Gastroesophageal sphincter (tissue), 4 donors: ENCODE measurements around the gene ADORA1. TPM values are rescaled to one million over a fixed set of nuclear protein-coding genes. Genes with fewer than 3 reads are reported as not detected.

Experiments used
- ATAC-seq: fragments of 150-250 bp; one replicate; pipeline ENCODE4 v1.9.1; 2016; ENCODE audit warnings: mild to moderate bottlenecking, moderate library complexity
- H3K27ac ChIP-seq, 4 donors: fragments of 200-600 bp; sonication (generic) in 3 of 4; 1 replicate in 3 of 4; 2 replicates in 1 of 4; pipeline ENCODE4 v1.5.1; 2016 to 2019
- H3K27me3 ChIP-seq: fragments of 200-600 bp; sonication (generic); one replicate; pipeline ENCODE4 v1.5.1; 2019
- H3K36me3 ChIP-seq, 2 donors: fragments of 200-600 bp; sonication (generic); one replicate each; pipeline ENCODE4 v1.5.1; 2019; ENCODE audit warnings: control low read depth in 1 of 2
- H3K4me1 ChIP-seq, 3 donors: fragments of 200-600 bp; sonication (generic); 1 replicate in 2 of 3; 2 replicates in 1 of 3; pipeline ENCODE4 v1.5.1; 2016 to 2019; ENCODE audit warnings: control low read depth in 2 of 3
- H3K4me3 ChIP-seq, 2 donors: fragments of 200-600 bp; sonication (generic); one replicate each; pipeline ENCODE4 v1.5.1; 2019; ENCODE audit warnings: mild to moderate bottlenecking in 1 of 2, moderate library complexity in 1 of 2
- H3K9me3 ChIP-seq, 3 donors: fragments of 200-600 bp; sonication (generic); one replicate each; pipeline ENCODE4 v1.5.1; 2017 to 2019; ENCODE audit warnings: control low read depth in 2 of 3
- EP300 ChIP-seq: sonication (generic); formaldehyde crosslinking; IDR thresholded peaks from one replicate; pipeline ENCODE4 v1.6.1; 2017; ENCODE audit warnings: antibody characterized with exemption, mild to moderate bottlenecking
- POLR2A ChIP-seq, 2 donors: fragments of 450-650 bp; IDR thresholded peaks; one replicate each; pipeline ENCODE4 v1.6.1; 2017; ENCODE audit warnings: antibody characterized with exemption in 2 of 2, mild to moderate bottlenecking in 2 of 2, moderate library complexity in 1 of 2
- POLR2AphosphoS5 ChIP-seq: sonication (generic); formaldehyde crosslinking; IDR thresholded peaks from one replicate; pipeline ENCODE4 v1.6.1; 2017; ENCODE audit warnings: antibody characterized with exemption
- WGBS, 2 donors: methylation state at CpG; one replicate each; pipeline ENCODE4 v1.1.5; 2018; ENCODE audit warnings: low coverage in 1 of 2; 5-methylcytosine and 5-hydroxymethylcytosine counted together
- total RNA-seq, 4 donors: library from RNA; depleted of rRNA; stranded (reverse); fragments of >200 nt; gene quantifications; one replicate each; pipeline ENCODE4 v1.1.0, GENCODE V29; 2016
- TF ChIP-seq, protein P1 (sequence below), 4 experiments: fragments of 200-600 bp in 2 of 4; fragments of 450-650 bp in 2 of 4; sonication (generic) in 1 of 4; IDR thresholded peaks; one replicate each; pipeline ENCODE4 v1.5.1; 2017 to 2019; ENCODE audit warnings: antibody characterized with exemption in 4 of 4, mild to moderate bottlenecking in 2 of 4, moderate library complexity in 2 of 4

The ADORA1 gene
- total RNA-seq, 4 donors from 2014 or later, result 0.16 to 2.7 (median 0.33) TPM

DNA sequence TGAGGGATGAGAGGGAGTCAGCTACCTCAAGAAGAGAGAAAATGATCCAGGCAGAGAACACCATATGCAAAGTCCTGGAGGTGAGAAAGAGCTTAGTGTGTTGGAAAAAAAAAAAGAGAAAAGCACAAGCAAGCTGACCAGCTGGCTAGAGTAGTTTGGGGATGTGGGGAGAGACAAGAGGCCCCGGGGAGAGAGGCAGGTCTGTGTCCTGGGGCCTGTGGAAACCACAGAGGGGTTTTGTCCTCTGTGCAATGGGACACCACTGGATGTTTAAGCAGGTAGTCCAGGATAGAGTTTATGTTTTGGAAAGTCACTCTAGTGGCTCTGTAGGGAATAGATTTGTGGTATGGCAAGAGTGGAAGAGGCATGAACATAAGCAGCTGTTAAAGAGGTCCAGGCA lies 73.4 kb downstream of the ADORA1 start:
- ATAC-seq, result no peak
- H3K4me3 ChIP-seq, result no peak overlapping the region
- H3K27ac ChIP-seq, result peak overlapping the region in 3 of 4 donors; percentile 62 to 71 (median 70)
- 73 to 100% methylated on average over 1 of the region's 1 CpG for WGBS, 2 donors
- H3K4me1 ChIP-seq, result peaks cover 0 to 27% (median 18%) of the 10 kb centered on the region in 3 donors
- no peaks in the 10 kb centered on the region for H3K9me3 ChIP-seq
- TF ChIP-seq POLR2AphosphoS5 (no peak), POLR2A (IDR thresholded peaks at IDR 0.05) (no peak), EP300 (no peak)
- TF ChIP-seq, protein P1, sequence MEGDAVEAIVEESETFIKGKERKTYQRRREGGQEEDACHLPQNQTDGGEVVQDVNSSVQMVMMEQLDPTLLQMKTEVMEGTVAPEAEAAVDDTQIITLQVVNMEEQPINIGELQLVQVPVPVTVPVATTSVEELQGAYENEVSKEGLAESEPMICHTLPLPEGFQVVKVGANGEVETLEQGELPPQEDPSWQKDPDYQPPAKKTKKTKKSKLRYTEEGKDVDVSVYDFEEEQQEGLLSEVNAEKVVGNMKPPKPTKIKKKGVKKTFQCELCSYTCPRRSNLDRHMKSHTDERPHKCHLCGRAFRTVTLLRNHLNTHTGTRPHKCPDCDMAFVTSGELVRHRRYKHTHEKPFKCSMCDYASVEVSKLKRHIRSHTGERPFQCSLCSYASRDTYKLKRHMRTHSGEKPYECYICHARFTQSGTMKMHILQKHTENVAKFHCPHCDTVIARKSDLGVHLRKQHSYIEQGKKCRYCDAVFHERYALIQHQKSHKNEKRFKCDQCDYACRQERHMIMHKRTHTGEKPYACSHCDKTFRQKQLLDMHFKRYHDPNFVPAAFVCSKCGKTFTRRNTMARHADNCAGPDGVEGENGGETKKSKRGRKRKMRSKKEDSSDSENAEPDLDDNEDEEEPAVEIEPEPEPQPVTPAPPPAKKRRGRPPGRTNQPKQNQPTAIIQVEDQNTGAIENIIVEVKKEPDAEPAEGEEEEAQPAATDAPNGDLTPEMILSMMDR (IDR thresholded peaks at IDR 0.05), result no peak
- H3K36me3 ChIP-seq, result no peaks in the 10 kb centered on the region
- H3K27me3 ChIP-seq, result no peaks in the 10 kb centered on the region

DNA sequence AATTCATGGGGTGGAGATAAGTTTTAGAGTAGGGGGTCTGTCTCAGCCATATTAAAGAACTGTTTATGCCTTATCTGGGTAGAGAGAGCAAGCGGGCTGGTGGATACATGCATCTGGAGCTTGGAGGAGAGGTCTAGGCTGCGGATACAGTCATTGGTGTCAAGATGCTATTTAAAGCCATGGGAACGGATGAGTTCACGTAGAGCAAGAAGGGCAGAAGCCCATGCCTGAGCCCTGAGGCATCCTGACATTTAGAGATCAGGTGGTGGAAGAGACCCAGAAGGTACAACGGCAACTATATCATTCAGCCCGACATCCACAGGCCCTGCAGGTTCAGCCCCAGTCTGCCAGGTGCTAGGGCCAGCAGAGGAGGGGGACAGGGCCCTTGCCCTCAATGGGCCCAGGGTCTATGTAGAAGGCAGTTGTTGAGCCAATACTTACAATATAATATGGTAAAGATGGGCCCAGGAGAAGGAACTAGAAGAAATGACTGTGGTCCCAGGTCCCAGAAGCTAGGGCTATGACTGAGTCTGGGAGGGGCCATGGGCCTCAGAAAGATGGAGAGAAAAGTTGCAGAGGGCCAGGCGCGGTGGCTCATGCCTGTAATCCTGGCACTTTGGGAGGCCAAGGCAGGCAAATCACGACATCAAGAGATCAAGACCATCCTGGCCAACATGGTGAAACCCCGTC lies 74.1 kb downstream of the ADORA1 start:
- Histone ChIP-seq H3K27ac (peak overlapping the region in 3 of 4 donors; percentile 62 to 71 (median 70)), H3K4me3 (no peak overlapping the region), H3K9me3 (no peaks in the 10 kb centered on the region), H3K36me3 (no peaks in the 10 kb centered on the region), H3K27me3 (no peaks in the 10 kb centered on the region), H3K4me1 (peaks cover 0 to 27% (median 18%) of the 10 kb centered on the region in 3 donors)
- WGBS, 2 donors, result 88% methylated on average over 5 of the region's 10 CpGs; no CpG with 5 or more reads in 1 of the 2 donors
- no peak for ATAC-seq
- no peak for TF ChIP-seq EP300
- TF ChIP-seq, protein P1 (IDR thresholded peaks at IDR 0.05), result no peak
- no peak for TF ChIP-seq POLR2A (IDR thresholded peaks at IDR 0.05)
- no peak for TF ChIP-seq POLR2AphosphoS5

DNA sequence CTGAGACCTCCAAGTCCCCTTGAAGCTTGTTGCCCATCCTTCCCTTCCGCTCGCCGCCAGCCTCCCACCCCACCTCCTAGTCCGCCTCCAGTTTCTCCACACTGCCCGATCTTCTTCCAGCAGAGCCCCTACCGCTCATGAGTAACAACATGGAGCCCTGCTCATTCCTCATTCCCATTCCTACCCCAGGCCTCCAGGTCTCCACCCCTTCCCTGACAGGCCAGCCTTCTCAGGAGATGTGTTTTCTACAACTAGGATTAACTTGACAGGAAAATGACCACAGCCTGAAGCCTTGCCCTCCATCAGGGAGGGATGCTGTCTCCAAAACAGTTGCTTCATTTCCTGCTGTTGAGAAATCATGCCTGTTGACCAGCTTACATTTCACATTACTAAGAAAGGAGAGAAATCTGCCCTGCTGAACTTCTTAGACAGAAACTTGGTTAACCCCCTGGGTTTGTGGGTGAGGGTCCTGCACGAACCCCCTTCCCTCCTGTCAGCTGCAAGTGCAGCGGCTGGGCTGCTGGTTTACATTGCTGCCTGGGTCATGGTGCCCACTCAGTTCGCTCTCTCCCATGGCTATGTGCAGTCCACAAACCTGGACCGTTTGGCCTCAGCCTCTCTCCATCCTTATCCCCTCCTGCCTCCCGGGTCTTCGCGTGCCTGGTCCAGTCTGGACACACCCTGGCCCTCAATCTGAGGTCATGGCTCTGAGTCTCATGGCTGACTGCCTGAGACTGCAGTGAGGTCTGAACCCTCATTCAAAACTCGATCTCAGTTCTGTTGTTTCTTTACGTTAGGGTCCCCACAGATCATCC lies 75.1 kb downstream of the ADORA1 start:
- Histone ChIP-seq H3K4me1 (peaks cover 0 to 27% (median 18%) of the 10 kb centered on the region in 3 donors), H3K36me3 (no peaks in the 10 kb centered on the region), H3K4me3 (no peak overlapping the region), H3K27ac (peak overlapping the region in 3 of 4 donors; percentile 62 to 76 (median 70)), H3K9me3 (no peaks in the 10 kb centered on the region), H3K27me3 (no peaks in the 10 kb centered on the region)
- TF ChIP-seq, protein P1 (IDR thresholded peaks at IDR 0.05), result no peak
- TF ChIP-seq POLR2A (IDR thresholded peaks at IDR 0.05) (no peak), POLR2AphosphoS5 (peak; percentile 80), EP300 (no peak)
- ATAC-seq, result peak; percentile 91
- WGBS, 2 donors, result 53 to 65% methylated on average over 10 to 14 of the region's 15 CpGs

DNA sequence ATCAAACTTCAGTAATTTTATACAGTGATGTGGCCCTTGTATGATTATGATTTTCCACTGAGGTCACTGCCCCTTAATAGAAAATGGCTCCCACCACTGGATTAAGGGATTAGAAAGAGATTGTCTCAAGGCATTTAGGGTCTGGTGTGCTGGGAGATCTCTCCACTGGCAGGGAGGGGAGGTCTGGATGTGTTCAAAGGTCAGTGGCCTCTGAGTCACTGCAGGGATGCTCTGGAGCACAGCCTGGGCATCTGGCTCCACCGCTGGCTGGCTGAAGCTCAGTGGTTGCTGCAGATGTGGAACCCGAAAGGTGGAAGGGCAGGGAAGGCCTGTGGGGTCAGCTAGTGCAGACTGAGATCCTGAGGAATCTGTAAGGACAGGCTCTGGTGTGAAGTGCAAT lies 77.2 kb downstream of the ADORA1 start:
- Histone ChIP-seq H3K4me1 (peaks cover 0 to 18% (median 13%) of the 10 kb centered on the region in 3 donors), H3K36me3 (no peaks in the 10 kb centered on the region), H3K27ac (no peak overlapping the region), H3K4me3 (no peak overlapping the region), H3K9me3 (no peaks in the 10 kb centered on the region), H3K27me3 (no peaks in the 10 kb centered on the region)
- 79% methylated on average over 2 of the region's 2 CpGs; no CpG with 5 or more reads in 1 of the 2 donors for WGBS, 2 donors
- ATAC-seq, result no peak
- TF ChIP-seq POLR2AphosphoS5, result no peak
- TF ChIP-seq, protein P1 (IDR thresholded peaks at IDR 0.05), result no peak
- no peak for TF ChIP-seq EP300
- TF ChIP-seq POLR2A (IDR thresholded peaks at IDR 0.05), result no peak
